Measurements from ENCODE around the gene SRRM4. TPM values are rescaled to one million over a fixed set of nuclear protein-coding genes. Genes with fewer than 3 reads are reported as not detected.

The SRRM4 gene
- total RNA-seq, 1 experiment from 2014 or later: 0.02 TPM

DNA sequence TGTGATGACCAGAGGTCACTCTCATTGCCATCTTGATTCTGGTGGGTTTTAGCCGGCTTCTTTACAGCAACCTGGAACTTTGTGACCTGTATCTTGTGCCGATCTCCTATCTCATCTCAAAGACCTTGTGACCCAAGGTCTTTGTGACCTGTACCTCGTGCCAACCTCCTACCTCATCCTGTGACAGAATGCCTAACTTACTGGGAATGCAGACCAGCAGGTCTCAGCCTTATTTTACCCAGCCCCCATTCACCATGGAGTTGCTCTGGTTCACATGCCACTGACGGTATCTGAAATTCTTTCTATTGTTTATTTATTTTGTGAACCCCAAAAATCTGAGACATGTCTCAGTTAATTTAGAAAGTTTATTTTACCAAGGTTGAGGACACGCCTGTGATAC is 189.9 kb downstream of the SRRM4 start:
- no peaks in the 10 kb centered on the region for H3K27me3 ChIP-seq (ENCODE audit: insufficient read depth, low read length)
- CTCF ChIA-PET: no interaction called here
- POLR2A ChIA-PET: no interaction called here

DNA sequence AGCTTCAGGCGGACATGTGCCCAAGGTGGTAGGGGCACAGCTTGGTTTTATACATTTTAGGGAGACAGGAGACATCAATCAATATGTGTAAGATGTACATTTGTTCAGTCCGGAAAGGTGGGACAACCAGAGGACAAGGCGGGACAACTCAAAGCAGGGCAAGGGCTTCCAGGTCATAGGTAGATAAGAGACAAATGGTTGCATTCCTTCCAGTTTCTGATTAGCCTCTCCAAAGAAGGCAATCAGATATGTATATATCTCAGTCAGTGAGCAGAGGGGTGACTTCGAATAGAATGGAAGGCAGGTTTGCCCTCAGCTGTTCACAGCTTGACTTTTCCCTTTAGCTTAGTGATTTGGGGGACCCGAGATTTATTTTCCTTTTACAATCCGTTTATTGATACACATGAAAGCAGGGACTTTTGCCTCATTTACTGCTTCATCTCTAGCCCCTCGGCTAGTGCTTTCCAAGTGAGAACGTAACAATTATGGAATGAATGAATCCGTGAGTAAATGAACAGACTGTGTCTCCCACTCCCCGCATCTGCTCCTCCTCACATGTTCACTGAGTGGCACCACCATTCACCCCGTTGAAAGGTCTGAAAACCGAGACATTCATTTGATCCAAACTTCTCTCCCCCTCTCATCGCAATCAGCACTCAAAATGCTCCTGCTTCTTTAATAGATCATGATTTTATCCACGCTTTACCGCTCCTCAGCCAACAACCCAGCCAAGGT is 190.5 kb downstream of the SRRM4 start:
- no peak overlapping the region for H3K4me2 ChIP-seq (ENCODE audit: low read length)
- DNase-seq (ENCODE audit: low read depth, low spot score): no peak
- no peaks in the 10 kb centered on the region for H3K79me2 ChIP-seq (ENCODE audit: insufficient read depth, low read length)
- no peak overlapping the region for H2AFZ ChIP-seq (ENCODE audit: low read depth, low read length, poor library complexity, severe bottlenecking)
- no peak overlapping the region for H3K4me3 ChIP-seq (replicated peaks in 1 of 2; ENCODE audit: low read depth in 1 of 2, low read length in 2 of 2)
- peaks cover 14 to 18% of the 10 kb centered on the region in 2 experiments; a peak in 3 of 4 replicates for H3K4me1 ChIP-seq (ENCODE audit: control insufficient read depth in 1 of 2, insufficient read depth in 2 of 2, low read length in 2 of 2)
- no peaks in the 10 kb centered on the region for H3K27me3 ChIP-seq (ENCODE audit: insufficient read depth, low read length)
- TF ChIP-seq YY1 (IDR thresholded peaks at IDR 0.05; ENCODE audit: extremely low read depth, insufficient replicate concordance, low read depth, low read length): no peak
- H3K9me2 ChIP-seq (ENCODE audit: insufficient read depth): no peaks in the 10 kb centered on the region
- ChIA-PET RAD21 (ENCODE audit: low non-redundant PET in 1 of 2, low total read pairs in 2 of 2, uncharacterized antibody in 2 of 2, unreplicated experiment in 2 of 2) (no interaction called here), POLR2A (no interaction called here), CTCF (no interaction called here)
- intact Hi-C loops (cut with micrococcal nuclease): no loop called here
- BruUV-seq (replicated peaks): no TSS peak
- no peak overlapping the region for H3K9ac ChIP-seq (ENCODE audit: low read length)
- H4K20me1 ChIP-seq (ENCODE audit: insufficient read depth): no peaks in the 10 kb centered on the region
- H3K27ac ChIP-seq (ENCODE audit: low read depth, low read length): no peak overlapping the region
- H3K36me3 ChIP-seq (ENCODE audit: control insufficient read depth in 1 of 2, insufficient read depth in 2 of 2, low read length in 2 of 2): no peaks in the 10 kb centered on the region
- ATAC-seq: no peak
- no peaks in the 10 kb centered on the region for H3K9me3 ChIP-seq (ENCODE audit: control insufficient read depth in 1 of 2, insufficient read depth in 1 of 2, low read depth in 1 of 2, low read length in 2 of 2)

More for the DNA sequence above, 189.9 kb downstream of the SRRM4 start:
- no peak overlapping the region for H3K4me2 ChIP-seq (ENCODE audit: low read length)
- H3K9me2 ChIP-seq (ENCODE audit: insufficient read depth): no peaks in the 10 kb centered on the region
- BruUV-seq (replicated peaks): no TSS peak
- no peaks in the 10 kb centered on the region for H3K9me3 ChIP-seq (ENCODE audit: control insufficient read depth in 1 of 2, insufficient read depth in 1 of 2, low read depth in 1 of 2, low read length in 2 of 2)
- H3K4me3 ChIP-seq (replicated peaks in 1 of 2; ENCODE audit: low read depth in 1 of 2, low read length in 2 of 2): no peak overlapping the region
- no peaks in the 10 kb centered on the region for H4K20me1 ChIP-seq (ENCODE audit: insufficient read depth)
- H3K9ac ChIP-seq (ENCODE audit: low read length): no peak overlapping the region
- H3K79me2 ChIP-seq (ENCODE audit: insufficient read depth, low read length): no peaks in the 10 kb centered on the region
- no peak for DNase-seq (ENCODE audit: low read depth, low spot score)
- RAD21 ChIA-PET (ENCODE audit: low non-redundant PET in 1 of 2, low total read pairs in 2 of 2, uncharacterized antibody in 2 of 2, unreplicated experiment in 2 of 2): no interaction called here
- H3K36me3 ChIP-seq (ENCODE audit: control insufficient read depth in 1 of 2, insufficient read depth in 2 of 2, low read length in 2 of 2): no peaks in the 10 kb centered on the region
- no peak overlapping the region for H2AFZ ChIP-seq (ENCODE audit: low read depth, low read length, poor library complexity, severe bottlenecking)
- ATAC-seq: no peak
- TF ChIP-seq POLR2A (IDR thresholded peaks at IDR 0.05; ENCODE audit: borderline replicate concordance, extremely low read depth, insufficient read depth, insufficient read length) (no peak), FOSL1 (IDR thresholded peaks at IDR 0.05; ENCODE audit: low read depth) (no peak), EGR1 (IDR thresholded peaks at IDR 0.05; ENCODE audit: low read depth) (no peak), ELF1 (IDR thresholded peaks at IDR 0.05; ENCODE audit: borderline replicate concordance, low read depth) (no peak), RAD21 (IDR thresholded peaks at IDR 0.05; ENCODE audit: low read depth) (no peak), ZFX (IDR thresholded peaks at IDR 0.05) (no peak)
- TF ChIP-seq, protein P1, sequence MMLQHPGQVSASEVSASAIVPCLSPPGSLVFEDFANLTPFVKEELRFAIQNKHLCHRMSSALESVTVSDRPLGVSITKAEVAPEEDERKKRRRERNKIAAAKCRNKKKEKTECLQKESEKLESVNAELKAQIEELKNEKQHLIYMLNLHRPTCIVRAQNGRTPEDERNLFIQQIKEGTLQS (IDR thresholded peaks at IDR 0.05): no peak
- peaks cover 8 to 12% of the 10 kb centered on the region in 2 experiments; a peak in 3 of 4 replicates for H3K4me1 ChIP-seq (ENCODE audit: control insufficient read depth in 1 of 2, insufficient read depth in 2 of 2, low read length in 2 of 2)
- intact Hi-C loops (cut with micrococcal nuclease): no loop called here
- H3K27ac ChIP-seq (ENCODE audit: low read depth, low read length): no peak overlapping the region

Measured in HCT116 (cell line).